Stimulated activated CD4-positive, alpha-beta T cell treated with anti-CD3 and anti-CD28 coated beads, Interleukin-2, amount 100 ng/mL, for 48 hours (primary cell): ENCODE results near the gene GTF2F2.
A peak's percentile ranks its signal among the peaks of the same experiment; 100 is the strongest.
"Not testable (repeated sequence)": the region's sequence is repeated elsewhere in the genome, so short reads cannot be mapped to it uniquely, and the experiment has no call there.

Experiments
- DNase-seq, 2 donors: peaks; one replicate each; pipeline ENCODE4 v3.0.0-alpha.2; 2020

GTF2F2 gene

DNA sequence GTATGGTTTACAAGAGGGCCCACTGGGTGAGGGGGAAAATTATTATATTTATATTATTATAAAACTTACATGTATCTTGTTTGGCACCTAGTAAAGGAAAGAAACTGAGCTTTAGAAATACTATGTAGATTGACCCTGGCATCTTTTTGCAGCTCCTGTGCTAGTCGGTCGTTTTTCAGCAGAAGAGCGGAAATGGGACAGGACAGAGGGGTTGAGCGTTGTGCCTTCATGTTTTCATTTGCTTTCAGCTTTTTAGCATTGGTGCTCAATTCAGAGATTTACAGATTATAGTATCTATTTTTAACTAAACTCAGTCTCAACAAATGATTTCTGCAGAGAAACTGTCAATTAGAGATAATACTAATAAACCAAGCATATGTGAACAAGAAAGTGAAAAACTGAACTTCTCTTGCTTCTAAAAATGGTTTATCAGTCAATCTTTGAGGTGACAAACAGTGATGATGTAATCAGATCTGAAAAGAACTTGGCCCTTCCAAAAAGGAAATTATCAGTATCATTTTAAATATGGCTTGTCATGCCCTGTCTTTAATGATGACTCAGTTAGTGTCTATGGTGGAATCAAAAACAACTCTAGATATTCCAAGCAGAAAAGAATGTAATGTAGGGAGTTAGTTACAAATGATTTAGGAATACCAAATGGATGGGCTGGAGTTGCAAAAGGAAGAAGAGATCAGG lies 137.5 kb downstream of the GTF2F2 start:
- DNase-seq = no peak

DNA sequence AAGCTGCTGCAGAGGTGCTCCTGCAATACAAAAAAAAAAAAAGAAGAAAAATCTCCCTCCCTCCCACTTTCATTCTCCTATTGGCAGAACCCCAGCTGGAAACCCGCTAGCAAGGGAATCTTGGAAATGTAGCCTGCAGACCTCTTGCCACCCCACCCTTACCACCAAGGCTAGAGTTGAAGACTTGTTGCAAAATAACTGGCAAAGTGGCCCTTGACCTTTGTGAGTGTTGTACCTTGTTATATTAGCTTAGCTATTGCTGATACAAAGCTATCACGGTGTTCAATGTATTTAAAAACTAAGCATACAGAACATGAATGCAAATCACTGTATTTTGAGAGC lies 138.0 kb downstream of the GTF2F2 start:
- DNase-seq = no peak

DNA sequence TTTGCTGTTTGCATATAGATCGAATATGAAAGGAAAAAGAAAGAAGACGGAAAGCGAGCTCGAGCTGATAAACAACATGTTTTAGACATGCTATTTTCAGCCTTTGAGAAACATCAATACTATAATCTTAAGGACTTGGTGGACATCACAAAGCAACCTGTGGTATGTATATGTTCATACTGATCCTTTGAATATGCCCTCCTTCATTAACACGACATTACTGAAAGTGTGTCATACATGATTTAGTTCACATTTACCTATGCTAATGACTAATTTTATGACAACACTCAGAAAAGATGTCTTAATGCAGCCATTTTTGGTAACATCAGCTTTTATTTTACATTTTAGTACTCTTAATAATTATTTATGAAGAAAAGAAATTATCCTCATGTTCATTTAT lies 146.9 kb downstream of the GTF2F2 start:
- DNase-seq = no peak

DNA sequence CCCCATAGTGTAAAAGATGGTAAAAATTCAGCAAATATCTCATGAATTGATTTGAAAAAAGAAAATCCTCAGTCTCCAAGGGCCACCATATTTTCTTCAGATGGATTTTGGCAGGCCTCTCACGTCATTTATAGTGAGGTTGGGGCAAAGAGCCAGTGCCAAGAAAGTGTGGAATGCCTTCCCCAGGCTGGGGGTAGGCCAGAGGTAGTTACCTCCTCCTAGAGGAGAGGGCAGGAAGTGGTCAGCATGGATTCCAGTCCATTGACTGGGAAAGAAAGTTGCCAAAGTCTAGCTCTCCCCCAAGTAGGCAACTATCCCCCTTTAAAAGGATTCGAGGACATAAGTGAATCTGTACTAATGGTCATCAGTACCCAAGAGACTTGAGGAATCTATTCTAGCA lies 148.9 kb downstream of the GTF2F2 start:
- DNase-seq = no peak

DNA sequence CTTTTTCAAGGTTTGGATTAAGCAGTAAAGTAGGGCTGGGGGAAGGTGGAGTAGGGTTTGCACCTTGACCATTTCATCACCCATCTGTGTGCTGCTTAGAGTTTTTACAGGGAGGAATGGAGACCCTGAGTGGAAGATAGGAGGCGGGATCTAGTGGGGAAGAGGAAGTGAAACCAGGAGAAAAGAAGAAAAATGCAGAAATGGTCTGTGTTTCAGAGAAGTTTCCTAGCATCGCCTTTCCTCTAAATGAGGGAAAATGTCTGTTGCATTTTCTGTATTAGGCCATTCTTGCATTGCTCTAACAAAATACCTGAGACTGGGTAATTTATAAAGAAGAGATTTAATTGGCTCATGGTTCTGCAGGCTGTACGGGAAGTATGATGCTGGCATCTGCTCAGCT lies 156.6 kb downstream of the GTF2F2 start:
- no peak for DNase-seq

DNA sequence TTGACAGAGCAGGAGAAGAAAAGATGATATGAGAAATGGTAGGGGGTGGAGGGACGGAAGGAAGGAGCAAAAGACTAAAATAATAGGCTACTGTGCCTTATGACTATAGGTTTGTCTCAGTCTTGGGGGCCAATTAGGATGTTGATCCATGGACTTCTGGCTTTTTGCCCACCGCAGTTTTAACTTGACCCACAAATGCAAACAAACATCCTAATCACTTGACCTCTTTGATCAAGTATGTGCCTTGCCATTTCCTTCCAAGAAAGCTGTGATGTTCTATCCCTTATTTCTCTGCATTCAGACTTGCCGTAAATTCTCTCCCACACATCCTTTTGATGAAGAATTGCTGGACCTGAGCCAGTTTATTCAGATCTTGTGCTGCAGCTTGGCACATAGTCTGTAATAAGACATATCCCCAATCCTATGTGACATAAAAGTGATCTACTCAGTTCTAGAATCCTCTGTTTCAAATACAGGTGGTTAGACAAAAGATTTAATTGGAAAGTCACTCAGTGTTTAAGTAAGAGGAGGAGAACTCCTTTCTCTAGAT lies 157.9 kb downstream of the GTF2F2 start:
- DNase-seq = no peak

DNA sequence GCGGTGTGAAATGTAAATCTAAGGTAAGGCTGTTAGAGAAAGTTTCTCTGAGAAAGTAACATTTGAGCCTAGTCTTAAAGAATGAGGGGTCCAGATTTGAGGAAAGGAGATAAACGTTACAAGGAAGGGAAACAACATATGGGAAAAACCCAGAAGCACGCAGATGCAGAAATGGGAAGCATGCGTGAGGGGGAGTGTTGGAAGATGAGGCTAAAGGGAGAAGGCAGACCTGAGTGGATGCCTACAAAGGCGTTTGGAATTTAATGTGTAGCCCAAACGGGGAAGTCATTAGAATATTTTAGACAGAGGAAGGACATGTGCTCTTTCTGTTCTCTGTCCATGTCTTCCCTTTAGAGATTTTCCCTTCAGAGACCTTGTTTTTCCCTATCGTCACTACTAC lies 159.7 kb downstream of the GTF2F2 start:
- DNase-seq = no peak

DNA sequence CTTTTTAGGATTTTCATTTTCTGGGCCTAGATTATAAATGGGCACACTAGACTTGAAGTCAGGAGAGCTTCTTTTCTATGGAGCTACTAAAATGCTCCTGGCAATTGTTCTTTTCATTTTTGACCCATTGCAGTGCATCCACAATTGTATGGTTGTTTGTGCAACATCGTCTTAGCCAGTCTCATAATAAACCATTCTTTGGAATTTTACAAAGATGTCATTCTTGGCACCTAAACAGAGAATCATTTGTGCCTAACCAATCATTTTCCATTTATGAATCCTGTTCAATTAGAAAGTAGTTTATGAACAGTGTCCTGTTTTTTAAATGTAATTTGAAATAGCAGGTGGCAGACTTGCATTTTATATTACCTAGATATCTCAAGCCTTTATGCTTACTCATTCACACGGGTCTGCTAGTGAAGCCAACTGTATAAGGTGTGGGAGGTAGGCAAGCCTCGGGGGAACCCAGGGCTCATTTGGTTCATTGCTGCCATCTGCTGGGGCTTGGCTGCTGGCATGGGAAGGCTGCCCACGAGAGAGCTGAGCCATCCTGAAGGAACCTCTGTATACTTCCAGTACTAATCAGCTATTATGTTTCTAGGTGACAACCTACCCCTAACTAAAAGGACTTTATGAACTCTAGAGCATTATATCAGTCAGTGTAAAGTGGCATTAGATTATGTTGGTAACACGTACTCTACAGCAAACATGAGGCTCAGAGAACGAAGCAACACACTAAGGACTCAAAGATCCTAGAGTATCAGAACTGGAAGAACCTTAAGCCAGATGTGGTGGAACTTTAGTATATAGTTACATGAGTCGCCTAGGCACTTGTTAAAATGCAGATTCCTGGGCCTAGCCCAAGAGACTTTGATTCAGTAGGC lies 160.7 kb downstream of the GTF2F2 start:
- peak; percentile 44 to 56 for DNase-seq

DNA sequence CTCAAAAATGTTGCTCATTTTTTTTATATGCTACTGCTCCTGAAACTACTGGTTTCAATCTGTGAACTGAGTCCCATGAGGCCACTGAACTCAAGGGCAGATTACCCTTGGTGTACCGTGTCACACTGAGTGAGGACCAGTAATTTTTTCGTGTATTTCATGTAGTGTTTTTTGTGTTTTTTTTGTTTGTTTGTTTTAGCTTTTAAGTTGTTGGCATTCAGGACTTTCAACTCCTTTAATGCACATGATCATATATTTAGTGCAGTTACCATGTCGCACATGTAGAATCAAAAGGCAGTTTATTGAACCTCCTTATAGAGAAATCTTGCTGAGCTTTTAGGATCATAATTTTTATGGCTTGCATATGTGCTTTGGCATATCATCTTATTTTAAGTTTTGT lies 162.7 kb downstream of the GTF2F2 start:
- no peak for DNase-seq

DNA sequence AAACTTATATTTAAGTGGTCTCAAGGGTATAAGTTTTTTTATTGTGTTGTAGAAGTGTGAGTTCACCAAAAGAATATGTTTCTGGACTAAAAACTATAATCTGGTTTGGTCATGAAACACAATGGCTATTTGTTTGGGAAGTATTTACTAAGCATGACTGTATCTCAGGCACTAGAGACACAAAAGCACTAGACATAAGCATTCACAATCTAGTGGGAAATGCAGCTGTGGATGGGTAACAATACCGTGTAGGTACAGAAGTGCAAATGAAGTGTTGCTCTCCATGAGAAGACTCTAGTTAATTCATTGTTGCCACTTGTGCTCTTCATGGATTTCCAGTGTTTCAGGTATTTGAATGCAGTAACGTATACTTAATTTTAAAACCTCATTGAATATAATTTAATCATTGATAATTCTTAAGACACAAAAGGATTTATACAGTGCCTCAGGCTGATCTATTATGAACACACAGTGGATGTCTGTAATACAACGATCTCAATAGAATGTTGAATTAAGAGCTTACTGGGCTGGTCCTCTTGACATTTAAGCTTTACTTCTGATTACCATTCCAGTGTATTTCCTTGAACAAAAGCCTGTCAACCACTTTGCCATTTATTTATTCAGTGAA lies 169.7 kb downstream of the GTF2F2 start:
- DNase-seq = no peak

DNA sequence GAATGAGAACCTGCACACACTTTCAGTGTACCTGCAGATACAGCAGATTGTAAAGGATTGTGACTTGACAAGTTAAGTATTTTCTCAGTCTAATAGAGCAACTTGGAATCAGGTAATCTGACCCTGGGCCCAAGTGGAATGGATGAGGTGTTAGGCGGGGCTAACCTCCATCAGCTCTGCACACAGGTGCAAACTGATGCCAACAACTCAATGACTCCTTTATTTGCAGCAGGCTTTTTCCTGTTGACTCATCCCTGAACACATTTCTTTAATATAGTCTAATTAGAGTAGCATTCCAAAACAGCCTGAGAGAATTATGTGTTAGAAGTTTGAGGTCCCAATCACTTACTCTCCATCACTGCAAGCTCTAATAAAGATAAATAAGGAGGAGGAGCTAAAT lies 171.9 kb downstream of the GTF2F2 start:
- DNase-seq = no peak

DNA sequence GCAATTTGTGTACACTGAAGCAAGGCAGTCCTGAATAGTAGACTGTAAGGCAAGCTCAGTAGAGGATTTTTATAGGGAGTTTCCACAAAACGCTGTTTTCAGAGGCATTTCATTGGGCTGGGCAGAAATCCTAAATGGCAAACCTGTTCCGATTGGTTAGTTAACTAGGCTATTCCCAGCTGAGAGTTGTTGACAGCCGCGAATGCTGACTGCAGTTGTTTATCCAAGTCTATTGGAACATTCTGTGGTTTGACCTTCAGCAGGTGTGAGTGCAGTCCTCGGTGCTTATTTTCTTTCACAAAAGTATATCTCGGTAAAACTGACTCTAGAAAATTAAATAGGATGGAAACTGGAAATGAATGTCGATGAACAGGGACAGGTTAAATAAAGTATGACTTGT lies 175.2 kb downstream of the GTF2F2 start:
- DNase-seq = no peak

DNA sequence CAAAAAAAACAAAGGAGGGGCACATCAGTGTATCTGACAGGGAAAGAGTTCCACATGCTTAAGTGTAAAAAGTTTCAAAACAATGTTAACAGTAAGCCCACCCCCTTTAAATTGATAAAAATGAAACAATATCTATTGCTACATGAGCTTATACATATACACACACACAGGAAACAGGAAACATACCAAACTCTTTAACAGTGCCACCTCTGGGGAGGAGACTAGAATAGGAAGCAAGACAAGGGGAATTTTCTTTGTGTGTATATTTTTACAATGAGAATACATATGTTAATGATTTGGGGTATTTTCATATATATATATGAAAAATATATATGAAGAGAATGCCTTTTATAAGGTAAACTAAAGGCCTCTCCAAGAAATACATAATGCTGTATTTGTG lies 175.9 kb downstream of the GTF2F2 start:
- DNase-seq = no peak

DNA sequence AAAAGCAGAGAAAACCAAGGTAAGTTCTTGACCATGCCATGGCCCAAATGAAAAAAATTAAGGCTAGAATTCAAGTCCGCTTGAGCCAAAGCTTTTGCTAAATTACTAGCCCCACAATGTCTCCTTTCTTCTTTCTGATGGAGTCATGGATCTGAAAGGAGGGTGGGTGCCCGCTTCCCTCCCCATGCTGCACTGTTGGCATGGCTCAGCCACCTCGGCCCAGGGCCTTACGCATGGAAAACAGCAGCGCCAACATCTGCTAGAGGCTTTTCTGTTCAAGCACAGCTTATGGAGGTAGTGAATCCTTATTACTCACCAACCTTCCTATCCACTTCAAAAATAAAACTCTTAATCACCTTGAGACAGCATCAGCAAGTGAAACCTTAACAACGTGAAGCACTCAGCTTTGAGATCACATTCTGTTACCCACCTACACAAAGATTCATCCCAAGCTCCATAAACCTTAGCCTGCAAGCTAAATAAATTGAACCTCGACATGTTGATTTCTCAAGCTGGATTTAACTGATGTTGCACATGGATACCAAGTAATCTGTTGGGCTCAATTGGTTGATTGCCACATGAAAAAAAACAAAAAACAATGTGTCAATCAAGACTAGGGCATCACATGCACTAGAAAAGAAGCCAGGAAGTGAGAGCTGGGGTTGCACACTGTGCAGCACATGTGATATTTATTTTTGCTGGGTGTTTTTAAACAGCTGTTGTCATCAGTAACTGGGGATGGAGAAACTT lies 177.3 kb downstream of the GTF2F2 start:
- no peak for DNase-seq

DNA sequence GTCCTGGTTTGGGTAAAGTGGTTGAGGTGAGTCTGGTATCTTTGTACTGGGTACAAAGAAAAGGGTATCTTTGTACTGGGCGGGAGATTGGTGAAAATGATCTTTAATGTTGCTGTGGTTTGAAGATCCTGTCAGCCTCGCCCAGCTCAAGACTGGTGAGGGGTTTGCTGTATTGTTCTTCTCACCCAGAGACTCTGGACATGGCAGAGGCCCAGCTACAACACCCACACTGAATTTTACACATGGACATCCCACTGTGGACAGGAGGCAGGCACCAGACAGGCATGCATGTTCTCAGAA lies 177.8 kb downstream of the GTF2F2 start:
- DNase-seq = no peak

DNA sequence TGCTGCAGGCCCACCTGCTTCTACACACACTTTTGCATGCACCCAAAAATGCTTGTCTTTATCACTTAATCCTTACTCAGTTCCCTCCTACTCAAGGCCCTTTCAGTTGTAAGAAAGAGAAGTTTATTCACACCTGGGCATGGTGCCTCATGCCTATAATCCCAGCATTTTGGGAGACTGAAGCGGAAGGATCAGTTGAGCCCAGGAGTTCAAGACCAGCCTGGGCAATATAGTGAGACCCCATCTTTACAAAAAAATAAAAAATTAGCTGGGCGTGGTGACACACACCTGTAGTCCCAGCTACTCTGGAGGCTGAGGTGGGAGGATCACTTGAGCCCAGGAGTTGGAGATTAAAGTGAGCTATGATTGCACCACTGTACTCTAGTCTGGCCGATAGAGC lies 178.2 kb downstream of the GTF2F2 start:
- not testable (repeated sequence) for DNase-seq

DNA sequence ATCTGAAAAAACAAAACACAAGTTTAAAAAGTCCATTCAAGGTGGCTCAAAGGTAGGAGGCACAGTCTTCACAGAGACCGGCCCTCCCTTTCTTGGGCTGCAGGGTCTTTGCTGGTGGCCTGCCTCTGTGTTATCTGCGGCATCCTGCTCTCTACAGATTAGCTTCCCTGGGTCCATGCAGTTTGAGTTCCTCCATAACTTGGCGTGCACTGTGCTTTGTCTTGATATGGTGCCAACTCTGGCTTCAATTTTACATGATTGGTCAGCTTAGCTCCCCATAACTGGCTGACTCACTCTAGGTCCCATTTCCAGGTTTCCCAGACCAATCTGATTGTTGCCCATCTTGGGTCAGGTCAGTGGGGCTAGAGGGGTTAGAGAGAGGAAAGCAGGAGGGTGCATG lies 178.9 kb downstream of the GTF2F2 start:
- DNase-seq = no peak

DNA sequence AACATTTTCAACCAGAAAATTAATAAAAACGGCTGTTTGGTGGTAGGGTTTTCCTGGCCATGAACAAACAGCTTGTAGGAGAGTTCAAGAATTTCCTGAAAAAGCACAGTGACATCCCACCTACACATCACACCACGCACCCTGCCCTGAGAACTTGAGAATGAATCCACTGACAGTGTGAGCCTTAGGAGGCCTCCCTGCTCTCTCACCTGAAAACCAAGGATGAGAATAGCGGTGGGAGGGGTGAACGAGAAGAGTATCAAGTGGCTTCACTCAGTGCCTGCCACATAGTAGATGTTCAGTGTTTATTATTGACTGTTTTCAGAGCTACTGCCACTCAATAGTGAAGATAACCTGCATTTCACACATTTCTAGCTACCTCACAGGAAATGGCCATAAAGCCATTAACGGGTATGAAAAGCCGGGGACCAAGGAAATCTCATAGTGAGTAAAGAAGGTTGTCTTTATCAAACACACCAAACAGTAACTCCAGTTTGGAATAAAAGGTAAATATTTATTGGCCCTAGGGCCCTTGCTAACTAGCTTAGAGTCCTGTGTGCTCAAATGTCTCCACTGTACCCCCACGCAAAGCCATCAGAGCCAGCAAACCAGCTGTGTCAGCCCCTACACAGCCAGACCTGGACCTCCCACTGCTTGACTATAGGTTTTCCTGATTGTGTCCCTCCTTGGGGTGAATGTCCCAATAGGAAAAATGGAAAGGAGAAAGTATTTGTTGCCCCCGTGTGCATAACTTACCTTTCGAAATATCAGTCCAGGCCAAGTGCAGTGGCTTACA lies 180.1 kb downstream of the GTF2F2 start:
- no peak for DNase-seq

DNA sequence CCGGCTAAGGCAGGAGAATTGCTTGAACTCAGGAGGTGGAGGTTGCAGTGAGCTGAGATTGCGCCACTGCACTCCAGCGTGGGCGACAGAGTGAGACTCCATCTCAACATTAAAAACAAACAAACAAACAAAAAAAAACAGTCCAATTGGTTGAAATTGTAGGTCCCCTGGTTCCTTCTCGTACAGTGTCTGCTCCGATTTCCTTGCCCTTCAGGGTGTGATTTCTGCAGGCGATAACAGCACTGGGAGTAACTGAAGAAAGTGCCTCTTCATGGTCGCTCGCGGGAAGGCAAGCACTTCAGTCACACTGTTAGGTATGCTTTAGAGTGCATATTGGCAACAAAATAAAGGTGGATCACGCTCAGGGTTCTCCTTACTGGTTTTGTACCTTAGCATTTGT lies 181.0 kb downstream of the GTF2F2 start:
- DNase-seq = no peak

DNA sequence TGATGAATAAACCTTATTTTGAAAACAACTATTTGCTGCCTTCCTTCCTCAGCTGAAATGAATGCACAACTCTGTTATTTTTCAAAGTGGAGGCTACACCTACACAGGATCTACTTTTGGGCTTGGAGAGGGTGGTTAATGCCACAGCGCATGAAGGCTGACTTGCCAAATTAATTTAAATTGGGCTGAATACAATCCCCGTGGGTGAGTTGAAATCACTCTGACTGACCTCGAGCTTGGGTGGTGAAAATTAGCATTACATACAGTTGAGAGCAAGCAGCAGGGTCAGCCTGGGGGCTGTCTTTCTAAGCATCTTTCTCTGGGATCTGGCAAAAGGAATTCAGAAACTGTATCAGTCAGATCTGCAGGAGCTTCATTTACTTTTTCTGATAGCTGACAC lies 182.2 kb downstream of the GTF2F2 start:
- no peak for DNase-seq

DNA sequence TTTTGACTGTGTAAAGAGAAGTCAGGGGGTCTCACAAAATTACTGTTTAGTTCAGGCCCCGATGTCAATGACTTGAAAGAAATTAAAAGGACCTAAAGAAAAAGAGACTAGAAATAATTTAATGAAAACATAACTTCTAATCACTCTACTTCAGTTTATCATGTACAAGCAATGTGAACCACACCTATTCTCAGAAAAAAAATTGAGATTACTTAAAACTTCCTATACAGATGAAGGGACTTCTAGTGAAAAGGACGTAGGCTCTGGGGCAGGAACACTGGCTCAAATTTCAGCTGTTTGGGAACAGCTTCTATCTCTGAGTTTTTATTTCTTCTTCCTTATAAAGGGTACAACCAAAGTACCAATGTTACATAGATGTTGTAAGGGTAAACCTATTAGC lies 182.7 kb downstream of the GTF2F2 start:
- DNase-seq = no peak

DNA sequence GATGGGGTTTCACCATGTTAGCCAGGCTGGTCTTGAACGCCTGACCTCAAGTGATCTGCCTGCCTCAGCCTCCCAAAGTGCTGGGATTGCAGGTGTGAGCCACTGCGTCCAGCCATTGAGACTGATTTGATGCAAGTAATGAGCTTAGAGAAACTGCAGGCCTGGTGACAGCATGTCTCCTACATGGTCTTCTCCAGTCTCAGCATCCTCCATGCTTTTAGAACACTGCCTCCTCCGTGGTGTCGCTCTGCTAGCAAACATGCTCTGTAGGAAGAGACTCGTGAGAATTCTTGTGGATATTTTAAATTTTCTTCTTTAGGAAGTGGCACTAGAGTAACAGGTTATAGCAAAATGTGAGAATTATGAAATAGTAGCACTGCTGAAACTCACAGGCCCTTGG lies 183.6 kb downstream of the GTF2F2 start:
- no peak for DNase-seq

DNA sequence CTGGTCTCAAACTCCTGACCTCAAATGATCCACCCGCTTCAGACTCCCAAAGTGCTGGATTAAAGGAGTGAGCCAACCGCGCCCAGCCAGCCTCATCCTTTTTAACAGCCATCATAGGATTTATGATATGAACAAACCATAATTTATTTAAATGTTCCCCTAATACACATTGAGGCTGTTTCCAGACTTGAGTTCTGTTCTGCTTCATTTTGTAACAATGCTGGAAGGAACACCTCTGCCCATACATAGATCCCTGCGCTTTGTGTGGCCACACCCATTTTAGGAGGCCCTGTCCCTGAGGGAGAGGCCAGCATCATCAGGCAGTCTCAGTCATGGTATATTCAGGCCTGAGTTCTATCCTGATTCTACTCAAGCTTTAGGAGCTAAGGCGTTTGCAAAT lies 184.8 kb downstream of the GTF2F2 start:
- no peak for DNase-seq
